HG03095 (cell line): ENCODE measurements around the gene POR.

Experiments
- ATAC-seq: cut with Tn5 transposase; IDR thresholded peaks from one replicate; pipeline ENCODE4 v1.9.1; 2021; ENCODE audit warnings: moderate library complexity; ENCODE audit not compliant: unreplicated experiment

Gene POR

DNA sequence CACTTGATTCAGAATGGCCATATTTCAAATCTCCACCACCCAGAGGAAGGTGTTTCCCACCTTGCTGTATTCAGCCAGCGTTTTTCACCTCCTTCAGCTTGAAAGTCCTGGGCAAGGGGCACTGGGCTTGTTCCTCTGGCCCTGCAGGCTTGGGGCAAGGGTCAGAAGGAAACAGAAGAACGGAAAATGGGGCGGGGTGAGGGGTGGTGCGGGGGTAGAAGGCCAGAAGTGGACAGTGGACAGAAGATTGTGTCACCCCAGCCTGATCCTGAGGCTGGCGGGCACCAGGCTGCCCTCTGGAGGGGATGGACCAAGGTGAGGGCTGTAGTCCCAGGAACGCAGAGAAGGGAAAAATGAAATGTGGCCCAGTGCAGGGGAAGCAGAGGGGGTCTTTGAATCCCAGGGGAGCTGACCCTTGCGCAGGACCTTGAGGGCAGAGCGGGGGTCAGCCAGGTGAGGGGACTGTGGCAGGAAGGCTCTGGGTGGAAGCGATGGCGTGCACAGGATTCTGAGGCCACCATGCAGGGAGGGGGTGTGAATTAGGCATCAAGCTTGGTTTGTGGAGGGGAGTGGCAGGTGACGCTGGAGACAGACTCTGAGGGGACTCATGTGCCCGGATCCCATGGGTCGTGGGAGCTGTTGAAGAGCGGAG is 56.5 kb downstream of the POR start:
- ATAC-seq: no peak

- ATAC-seq: no peak
These were observed 57.2 kb downstream of the POR start for GRCh38 chr7:75971961-75972763.

- ATAC-seq: no peak
These were observed 62.8 kb downstream of the POR start for GRCh38 chr7:75977743-75978142.

DNA sequence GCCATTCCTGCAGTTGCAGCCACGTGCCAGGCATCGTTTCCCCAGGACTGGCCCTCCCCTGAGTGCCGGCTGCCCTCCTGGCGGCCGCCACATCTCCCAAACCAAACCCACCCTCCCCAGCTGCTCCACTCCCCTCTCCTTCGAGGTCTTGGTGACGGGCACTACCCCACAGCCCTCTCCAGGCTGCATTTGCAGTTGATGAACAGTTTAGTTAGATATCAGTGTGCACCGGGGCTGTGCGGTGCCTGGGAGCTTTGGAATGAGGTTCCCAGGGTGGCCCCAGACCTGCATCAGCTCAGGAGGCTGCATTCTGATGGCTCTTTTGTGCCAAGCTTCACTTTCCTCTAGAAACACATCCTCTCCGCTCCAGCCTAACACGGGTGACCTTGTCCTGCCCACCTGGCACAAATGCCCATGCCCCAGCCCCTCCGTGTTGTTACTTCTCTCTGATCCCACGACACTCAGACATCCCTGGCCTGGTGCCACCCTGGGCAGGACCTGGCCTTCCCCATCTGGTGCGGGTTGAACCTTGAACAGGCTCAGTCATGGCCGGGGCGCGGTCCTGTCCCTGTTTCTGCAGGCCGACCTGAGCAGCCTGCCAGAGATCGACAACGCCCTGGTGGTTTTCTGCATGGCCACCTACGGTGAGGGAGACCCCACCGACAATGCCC is 64.9 kb downstream of the POR start:
- ATAC-seq: no peak

DNA sequence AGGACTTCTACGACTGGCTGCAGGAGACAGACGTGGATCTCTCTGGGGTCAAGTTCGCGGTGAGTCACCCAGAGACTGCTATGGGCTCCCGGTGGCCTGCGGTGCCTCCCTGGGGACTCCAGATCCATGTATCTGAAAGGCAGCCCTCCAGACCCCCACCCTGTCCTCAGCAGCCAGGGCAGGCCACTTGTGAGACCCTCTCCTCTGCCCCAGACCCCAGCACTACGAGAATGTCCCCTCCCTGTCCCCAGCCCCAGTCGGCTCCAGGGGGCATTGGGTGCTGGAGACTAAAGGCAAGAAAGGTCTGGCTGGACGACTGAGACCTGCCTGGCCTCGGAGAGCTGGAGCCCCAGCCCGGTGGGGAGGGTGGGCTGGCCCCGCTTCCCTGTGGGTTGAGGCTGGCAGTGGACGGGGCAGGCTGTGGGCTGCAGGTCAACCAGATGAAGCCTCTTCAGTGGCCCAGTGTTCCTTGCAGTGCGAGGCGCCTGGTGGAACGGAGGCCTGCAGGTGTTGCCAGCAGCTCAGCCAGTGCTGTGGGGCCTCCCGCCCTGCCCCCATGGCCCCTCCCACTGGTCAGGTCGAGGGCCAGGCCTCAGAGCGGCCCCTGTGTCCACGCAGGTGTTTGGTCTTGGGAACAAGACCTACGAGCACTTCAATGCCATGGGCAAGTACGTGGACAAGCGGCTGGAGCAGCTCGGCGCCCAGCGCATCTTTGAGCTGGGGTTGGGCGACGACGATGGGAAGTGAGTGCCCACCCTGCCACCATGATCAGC is 65.7 kb downstream of the POR start:
- no peak for ATAC-seq

DNA sequence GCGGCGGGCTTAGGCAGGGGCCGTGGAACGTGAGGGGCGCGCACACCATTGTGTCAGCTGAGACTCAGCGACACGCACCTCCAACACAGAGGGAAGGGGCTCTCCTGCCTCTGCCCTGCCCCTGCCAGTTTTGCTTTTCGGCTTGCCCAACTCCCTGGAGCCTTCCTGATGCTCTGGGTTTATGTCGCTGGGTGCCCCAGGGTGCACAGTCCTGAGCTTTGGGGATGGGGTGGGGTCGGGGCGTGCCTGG is 66.2 kb downstream of the POR start:
- ATAC-seq: no peak

DNA sequence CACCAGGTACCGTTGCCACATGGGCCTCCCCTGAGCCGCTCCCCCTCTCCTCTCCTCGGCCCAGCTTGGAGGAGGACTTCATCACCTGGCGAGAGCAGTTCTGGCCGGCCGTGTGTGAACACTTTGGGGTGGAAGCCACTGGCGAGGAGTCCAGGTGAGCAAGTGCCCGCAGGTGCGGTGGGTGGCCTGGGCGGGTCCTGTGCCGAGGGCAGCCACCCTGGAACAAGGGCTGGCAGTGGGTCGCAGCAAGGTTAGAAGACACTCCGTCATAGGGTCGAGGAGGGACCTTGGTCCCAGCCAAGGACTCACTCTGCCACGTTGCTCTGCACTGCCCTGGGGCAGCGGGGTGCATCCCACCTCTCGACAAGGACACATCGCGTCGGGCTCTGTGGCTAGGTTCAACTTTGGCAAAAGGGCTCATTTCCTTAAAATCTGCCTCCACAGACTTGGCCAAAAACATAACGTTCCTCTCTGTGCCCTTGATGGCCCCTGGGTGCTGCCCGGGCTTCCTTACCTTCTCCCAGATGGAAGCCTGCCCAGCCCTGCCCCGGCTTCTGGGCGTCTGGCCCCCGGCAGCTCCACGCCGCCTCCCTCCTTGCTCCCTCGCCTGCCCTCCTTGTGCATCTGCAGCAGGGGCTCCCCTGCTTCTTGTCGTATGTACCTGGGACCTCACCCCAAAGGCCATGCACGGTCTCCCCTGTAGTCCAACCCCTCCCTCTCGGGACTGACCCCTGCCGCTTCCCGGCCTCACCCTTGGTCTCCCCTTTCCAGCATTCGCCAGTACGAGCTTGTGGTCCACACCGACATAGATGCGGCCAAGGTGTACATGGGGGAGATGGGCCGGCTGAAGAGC is 66.7 kb downstream of the POR start:
- ATAC-seq: no peak

GRCh38 chr7:75982306-75983064 is 67.5 kb downstream of the POR start:
- ATAC-seq: no peak

DNA sequence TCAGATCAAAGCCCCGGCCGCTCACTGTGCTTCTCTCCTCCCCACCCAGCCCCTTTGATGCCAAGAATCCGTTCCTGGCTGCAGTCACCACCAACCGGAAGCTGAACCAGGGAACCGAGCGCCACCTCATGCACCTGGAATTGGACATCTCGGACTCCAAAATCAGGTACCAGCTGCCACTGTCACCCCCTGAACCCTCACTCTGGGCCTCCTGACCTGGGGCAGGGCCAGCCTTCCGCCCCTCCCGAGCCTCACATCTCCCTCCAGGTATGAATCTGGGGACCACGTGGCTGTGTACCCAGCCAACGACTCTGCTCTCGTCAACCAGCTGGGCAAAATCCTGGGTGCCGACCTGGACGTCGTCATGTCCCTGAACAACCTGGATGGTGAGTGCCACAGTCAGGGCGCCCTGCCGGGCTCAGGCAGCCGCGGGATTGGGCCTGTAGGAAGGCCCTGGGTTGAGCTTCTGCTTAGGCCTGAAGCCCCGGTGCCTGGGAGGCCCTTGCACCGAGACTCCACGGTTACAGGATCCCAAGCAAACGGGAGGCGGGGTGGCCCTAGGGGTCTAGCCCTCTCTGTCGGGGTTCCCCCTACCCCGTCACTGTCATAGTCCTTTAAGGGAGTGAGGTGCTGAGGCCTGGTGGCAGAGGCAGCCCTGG is 68.6 kb downstream of the POR start:
- no peak for ATAC-seq

- no peak for ATAC-seq
These were observed 69.4 kb downstream of the POR start for GRCh38 chr7:75984130-75985008.

- no peak for ATAC-seq
These were observed 70.1 kb downstream of the POR start for GRCh38 chr7:75985009-75985517.

GRCh38 chr7:75985518-75986146 is 70.7 kb downstream of the POR start:
- ATAC-seq: no peak

DNA sequence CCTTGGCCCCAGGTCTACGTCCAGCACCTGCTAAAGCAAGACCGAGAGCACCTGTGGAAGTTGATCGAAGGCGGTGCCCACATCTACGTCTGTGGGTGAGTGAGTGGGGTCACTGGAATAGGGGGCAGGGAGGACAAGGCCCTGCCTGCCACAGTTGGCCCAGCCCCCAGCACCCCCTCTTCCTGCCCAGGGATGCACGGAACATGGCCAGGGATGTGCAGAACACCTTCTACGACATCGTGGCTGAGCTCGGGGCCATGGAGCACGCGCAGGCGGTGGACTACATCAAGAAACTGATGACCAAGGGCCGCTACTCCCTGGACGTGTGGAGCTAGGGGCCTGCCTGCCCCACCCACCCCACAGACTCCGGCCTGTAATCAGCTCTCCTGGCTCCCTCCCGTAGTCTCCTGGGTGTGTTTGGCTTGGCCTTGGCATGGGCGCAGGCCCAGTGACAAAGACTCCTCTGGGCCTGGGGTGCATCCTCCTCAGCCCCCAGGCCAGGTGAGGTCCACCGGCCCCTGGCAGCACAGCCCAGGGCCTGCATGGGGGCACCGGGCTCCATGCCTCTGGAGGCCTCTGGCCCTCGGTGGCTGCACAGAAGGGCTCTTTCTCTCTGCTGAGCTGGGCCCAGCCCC is 71.3 kb downstream of the POR start:
- ATAC-seq: no peak

DNA sequence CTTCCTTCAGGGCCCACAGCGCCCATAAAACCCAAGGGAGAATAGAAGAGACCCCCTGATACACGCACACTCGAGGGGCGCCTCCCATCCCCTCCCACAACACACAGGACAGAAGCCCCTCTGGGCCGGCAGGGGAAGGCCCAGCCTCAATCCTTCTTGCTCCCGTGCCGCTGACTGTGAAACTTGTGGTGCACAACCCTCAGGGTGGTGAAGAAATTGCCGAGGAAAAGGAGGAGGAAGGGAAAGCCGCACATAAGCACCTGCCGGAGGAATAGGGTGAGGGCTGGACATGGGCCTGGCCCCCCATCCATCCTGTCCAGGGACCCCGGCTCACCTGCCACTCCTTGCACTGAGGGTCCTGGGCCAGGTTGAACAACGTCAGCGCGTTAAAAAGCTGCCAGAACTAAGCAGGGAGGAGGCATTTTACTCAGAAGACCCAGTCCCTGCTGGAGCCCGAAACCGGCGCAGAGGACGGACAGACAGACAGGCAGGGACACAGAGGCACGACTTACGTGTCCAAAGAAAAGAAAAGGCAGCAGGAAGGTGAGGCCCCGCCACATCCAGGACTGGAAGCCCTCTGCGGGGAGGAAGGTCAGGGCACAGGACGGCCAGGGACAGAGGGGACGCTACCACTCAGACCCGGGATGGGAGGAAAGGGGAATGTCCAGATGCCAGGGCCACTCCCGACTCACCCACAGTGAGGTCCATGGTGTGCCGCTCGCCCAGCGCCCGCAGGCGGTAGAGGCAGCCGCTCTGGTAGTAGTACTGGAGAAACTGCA is 72.3 kb downstream of the POR start:
- no peak for ATAC-seq

DNA sequence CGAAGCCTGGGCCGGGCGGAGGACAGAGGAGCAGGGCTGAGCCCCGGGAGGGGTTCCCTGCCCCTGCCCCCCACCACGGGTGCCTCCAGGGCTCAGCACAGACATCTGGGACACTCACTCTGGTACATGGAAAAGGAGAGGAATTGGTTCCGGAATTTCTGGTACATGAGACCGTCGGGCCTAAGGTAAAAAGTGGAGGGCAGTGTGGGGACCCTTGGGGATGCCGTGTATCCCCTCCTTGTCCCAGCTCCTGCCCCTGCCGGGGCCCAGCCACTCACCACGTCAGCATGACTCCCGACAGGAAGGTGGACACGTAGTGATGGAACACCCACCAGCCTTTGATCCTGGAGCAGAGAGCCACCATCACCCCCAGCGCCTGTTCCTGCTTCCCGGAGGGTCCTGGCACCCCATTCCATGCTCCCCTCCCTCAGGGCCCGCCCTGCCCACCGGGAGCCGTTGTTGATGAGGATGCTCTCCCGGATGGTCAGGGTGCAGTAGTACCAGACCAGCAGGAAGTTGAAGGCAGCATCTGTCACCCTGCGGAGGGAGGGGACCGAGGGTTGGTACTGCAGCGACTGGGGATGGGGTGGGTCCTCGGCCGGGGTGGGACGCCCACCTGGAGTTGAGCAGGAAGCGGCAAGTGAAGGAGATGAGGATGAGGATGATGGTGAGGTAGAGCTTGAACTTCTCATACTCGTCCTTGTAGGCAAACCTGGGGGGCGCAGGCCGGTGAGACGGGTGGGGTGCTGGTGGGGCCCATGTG is 73.0 kb downstream of the POR start:
- ATAC-seq: no peak
